OCI-M2 (cell line): Measurements from ENCODE around the gene ZNF70.

ENCODE experiments used
- DNase-seq: peaks from one replicate; lab custom pipeline; 2025; ENCODE audit not compliant: unreplicated experiment; lab: John Stamatoyannopoulos, UW

The ZNF70 gene

GRCh38 chr22:23720855-23721254, 30.1 kb downstream of the ZNF70 start:
- no peak for DNase-seq

- no peak for DNase-seq
Observed at GRCh38 chr22:23718371-23719165, 32.3 kb downstream of the ZNF70 start.

- peak; percentile 64 for DNase-seq
Observed at GRCh38 chr22:23716811-23717801, 33.8 kb downstream of the ZNF70 start.

GRCh38 chr22:23715806-23716375, 35.0 kb downstream of the ZNF70 start:
- no peak for DNase-seq

GRCh38 chr22:23714596-23715578, 36.0 kb downstream of the ZNF70 start:
- no peak for DNase-seq

GRCh38 chr22:23713696-23714595, 37.0 kb downstream of the ZNF70 start:
- DNase-seq, result no peak

- DNase-seq, result no peak
Observed at GRCh38 chr22:23712256-23712655, 38.7 kb downstream of the ZNF70 start.

- DNase-seq, result no peak
Observed at GRCh38 chr22:23709107-23709506, 41.8 kb downstream of the ZNF70 start.

GRCh38 chr22:23708270-23708669, 42.6 kb downstream of the ZNF70 start:
- DNase-seq, result no peak

GRCh38 chr22:23705358-23705757, 45.6 kb downstream of the ZNF70 start:
- DNase-seq, result no peak

GRCh38 chr22:23704829-23705228, 46.1 kb downstream of the ZNF70 start:
- DNase-seq, result no peak

- no peak for DNase-seq
Observed at GRCh38 chr22:23704062-23704461, 46.9 kb downstream of the ZNF70 start.

GRCh38 chr22:23700706-23701105, 50.2 kb downstream of the ZNF70 start:
- DNase-seq, result no peak

- DNase-seq, result no peak
Observed at GRCh38 chr22:23698673-23699235, 52.2 kb downstream of the ZNF70 start.

- no peak for DNase-seq
Observed at GRCh38 chr22:23698094-23698493, 52.8 kb downstream of the ZNF70 start.

GRCh38 chr22:23697031-23697970, 53.6 kb downstream of the ZNF70 start:
- no peak for DNase-seq

- DNase-seq, result no peak
Observed at GRCh38 chr22:23696326-23696851, 54.5 kb downstream of the ZNF70 start.
